GM19452 (cell line): ENCODE measurements around the gene HSD3B1.
"Not testable (repeated sequence)": the region's sequence is repeated elsewhere in the genome, so short reads cannot be mapped to it uniquely, and the experiment has no call there.

Experiments used
- ATAC-seq: cut with Tn5 transposase; IDR thresholded peaks from one replicate; pipeline ENCODE4 v1.9.1; 2021; ENCODE audit not compliant: unreplicated experiment

The HSD3B1 gene

DNA sequence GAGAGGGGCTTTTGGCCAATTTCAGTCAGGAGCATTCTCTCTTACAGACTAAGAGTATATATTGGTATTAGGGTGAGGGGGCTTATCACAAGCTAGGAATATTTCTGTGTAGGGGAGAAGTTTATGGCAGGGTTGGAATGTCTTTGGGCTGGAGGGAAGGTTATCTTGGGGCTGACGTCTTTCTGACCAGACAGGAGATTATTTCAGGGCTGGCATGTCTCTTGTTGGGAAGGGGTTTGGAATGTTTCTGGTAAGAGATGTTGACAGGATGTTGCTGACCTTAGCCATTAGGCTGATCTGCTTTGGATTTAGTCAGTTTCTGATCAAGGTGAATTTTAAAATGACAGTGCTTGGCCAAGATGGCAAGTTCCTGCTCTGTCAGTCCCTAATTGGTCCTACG, 17.8 kb upstream of the HSD3B1 start:
- no peak for ATAC-seq

DNA sequence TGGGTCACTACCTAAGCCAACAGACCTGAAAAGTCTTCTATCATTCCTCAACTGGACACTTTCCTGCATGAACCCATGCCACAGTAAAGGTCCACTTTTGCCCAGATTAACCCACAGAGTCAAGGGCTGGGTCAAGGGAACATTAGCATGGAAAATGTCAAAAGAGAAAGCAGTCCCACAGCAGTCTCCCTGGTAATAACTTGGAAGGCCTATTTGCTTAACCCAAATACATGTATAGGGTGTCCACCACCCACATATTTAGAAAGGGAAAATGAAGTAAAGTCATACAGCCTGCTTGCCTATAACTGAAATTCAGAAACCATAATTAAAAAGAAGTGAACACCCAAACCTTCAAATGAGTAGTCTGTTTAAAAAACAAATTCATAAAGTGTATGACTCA, 16.1 kb upstream of the HSD3B1 start:
- ATAC-seq: no peak

DNA sequence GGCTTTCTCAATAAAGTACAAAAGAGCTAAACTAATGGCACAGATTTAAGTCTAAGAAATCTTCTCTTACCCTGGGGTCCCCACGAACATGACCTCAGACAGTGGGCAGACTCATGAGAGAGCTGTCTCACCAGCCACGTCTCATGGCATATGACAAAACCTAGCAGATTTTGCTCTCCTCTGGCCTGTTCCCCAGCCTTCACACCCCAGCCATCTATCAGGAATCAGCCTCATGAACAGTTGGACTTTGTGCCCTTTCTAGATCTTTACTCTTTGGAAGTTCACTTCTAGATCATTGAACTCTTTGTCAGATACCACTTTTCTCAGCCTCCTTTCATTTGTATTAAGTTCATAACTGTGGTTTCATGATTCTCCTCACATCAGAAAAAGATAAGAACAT, 14.2 kb upstream of the HSD3B1 start:
- ATAC-seq: no peak

GRCh38 chr1:119504831-119505230, 2.2 kb upstream of the HSD3B1 start:
- ATAC-seq: no peak

GRCh38 chr1:119510046-119510445, 3.0 kb downstream of the HSD3B1 start:
- ATAC-seq: no peak

GRCh38 chr1:119515221-119515620, 8.2 kb downstream of the HSD3B1 start:
- no peak for ATAC-seq

GRCh38 chr1:119516247-119516646, 9.2 kb downstream of the HSD3B1 start:
- ATAC-seq: no peak

DNA sequence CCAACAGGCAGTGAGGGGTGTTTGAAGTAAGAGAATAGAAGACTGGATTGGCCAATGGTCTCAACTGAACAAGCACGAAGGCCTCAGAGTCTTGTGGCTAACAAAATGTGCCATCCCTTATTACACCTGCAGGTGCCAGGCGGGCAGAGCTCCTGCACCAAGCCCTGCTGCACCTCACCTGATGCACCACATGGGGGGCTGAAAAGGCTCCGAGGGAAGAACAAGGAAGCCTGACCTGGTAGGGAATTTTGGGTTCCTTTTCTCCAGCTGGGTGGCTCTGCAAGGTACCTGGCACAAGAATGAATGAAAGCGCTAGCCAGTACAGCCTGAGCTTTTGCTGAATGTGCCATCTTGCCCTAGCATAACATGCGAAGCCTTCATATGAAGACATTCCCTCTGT, 9.7 kb downstream of the HSD3B1 start:
- ATAC-seq: no peak

DNA sequence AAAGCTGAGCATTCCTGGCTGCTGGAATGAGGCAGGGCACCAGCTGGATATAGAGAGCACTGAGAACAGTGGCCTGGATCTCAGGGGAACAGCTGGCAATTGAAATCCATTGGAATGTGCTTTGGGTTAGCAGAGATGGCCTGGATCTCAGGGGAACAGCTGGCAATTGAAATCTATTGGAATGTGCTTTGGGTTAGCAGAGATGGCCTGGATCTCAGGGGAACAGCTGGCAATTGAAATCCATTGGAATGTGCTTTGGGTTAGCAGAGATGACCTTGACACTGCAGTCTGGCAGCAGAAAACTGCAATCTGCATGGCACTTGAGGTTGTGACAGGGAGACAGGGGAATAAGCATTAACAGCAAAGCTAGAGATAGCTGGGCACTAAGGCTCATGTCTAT, 10.7 kb downstream of the HSD3B1 start:
- not testable (repeated sequence) for ATAC-seq

DNA sequence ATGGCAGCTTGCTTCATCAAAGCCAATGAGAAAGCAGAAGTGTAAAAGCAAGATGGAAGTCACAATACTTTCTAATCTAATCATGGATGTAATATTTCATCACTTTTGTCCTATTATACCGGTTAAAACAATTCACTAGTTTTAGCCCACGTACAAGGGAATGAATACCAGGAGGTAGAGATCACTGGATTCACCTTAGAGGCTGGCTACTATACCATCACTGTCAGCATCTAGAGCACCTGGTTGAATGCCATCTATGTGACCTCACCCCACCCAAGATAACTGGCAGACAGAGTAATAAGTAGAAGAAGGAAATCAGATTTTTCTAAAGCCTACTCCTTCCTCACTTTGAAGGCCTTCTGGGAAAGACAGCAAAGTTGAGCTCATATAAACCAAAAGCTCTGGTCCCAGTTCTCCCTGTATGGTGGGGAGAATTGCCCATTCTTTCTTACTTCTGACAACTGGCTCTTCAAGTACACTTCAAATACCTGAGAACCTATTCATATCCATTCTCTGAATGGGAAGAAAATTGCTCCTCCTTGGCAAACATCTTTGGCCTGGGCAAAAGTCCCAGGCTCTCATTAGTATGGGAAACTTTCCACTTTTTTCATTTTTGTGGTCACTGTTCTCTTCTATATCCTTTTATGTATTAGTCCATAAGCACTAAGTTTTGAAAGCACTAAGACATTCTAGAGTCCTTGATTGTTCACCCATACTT, 24.8 kb downstream of the HSD3B1 start:
- no peak for ATAC-seq

DNA sequence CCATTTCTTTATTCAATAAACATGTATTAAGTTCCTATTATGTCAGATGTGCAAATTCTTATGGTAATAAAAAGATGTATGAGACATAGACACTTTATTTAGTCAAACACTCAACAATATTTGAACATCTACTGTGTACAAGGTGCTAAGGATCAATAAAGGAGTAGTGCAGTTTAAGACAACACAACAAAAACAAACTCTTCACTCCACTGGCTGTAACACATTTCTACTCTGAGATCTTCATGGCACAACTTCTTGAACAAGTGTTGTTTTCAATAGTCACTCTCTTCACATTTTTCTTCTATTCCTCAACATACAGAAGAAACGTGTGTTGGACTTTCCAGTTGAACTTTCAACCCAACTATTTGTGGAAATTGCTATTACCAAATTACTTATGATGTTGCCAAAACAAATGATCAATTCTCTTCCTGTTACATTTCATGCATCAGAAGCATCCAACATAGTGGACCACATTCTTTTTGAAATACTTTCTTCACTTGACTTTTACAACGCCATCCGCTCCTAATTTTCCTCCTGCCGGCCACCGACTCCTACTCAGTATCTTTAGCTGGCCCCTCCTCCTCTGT, 25.4 kb downstream of the HSD3B1 start:
- ATAC-seq: no peak

GRCh38 chr1:119535381-119535780, 28.4 kb downstream of the HSD3B1 start:
- ATAC-seq: no peak

DNA sequence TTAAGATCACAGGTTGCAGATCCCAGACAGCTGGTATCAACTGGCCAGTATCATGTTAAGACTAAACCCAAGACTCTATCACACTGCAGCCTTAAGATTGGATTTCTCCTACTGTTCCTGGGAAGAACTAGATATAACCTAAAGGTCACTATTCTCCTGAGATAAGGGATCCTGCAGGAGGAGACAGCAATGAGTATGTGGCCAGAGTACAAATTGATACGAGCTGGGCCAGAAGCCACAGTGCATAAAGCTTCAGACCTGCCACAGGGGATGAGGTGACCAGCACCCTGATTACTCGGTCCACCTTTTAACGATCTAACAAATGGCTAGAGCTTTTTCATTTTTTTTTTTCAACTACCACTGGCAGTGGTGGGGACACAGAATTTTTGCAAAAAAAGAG, 31.0 kb downstream of the HSD3B1 start:
- ATAC-seq: no peak

DNA sequence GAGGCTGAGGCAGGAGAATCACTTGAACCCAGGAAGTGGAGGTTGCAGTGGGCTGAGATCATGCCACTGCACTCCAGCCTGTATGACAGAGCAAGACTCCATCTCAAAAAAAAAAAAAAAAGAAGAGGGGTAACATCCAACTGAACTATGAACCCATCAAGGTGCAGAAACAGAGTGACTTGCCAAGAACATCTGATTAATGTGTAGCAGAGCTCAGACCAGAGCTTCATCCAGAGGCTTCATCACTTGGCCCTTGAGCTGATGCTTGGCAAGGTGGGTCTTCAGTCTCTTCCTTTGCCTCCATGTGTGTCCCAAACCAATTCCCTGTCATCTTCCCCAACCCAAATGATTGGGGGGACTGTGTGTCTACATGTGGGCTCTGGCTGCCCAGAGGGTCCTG, 32.6 kb downstream of the HSD3B1 start:
- ATAC-seq: no peak

GRCh38 chr1:119541389-119541788, 34.4 kb downstream of the HSD3B1 start:
- ATAC-seq: no peak

DNA sequence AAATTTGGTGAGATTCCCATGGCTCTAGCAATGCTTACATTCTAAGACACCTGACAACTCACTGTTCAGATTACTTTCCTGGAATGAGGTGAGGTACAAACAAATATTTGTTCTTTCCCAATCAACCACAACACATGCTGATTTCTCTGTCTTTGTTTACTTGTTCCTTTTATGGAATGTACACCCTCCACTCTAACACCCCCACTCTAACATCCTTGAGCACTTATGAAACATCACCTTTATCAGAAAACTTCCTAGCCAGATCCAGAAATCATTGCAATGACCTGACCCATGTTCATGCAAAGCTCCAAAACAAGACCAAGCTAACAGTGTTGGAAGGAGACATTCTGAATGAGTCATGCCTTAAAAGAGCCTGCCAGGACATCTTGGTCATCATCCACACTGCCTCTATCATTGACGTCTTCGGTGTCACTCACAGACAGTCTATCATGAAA, 35.5 kb downstream of the HSD3B1 start:
- no peak for ATAC-seq

DNA sequence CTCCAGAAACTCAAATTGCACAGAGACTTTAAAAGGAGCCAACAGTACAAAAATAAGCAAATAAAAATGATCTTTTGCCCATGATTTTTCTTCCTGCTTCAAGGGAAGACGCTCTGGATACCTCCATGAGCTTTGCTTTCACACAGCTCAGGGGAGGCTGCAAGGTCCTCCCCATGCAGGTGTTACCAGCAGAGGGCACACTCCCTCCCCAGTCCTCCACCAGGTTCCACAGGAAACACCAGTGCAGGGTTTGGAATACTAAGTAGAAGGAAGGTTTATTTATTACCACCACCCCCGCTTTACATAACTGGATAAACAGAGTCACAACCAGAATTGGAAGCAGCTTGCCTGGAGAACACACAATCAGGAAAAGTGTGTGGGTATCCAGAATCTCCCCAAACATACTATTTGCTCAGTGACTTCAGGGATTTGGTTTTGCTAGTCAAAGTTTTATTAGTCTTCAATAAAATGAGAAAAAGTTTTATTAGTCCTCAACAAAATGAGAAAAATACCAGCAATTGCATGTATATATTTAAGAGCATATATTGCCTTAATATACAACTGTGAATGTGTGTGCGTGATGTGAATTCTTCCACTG, 37.3 kb downstream of the HSD3B1 start:
- no peak for ATAC-seq

- ATAC-seq: no peak
Measured at GRCh38 chr1:119546641-119547040, 39.6 kb downstream of the HSD3B1 start.

DNA sequence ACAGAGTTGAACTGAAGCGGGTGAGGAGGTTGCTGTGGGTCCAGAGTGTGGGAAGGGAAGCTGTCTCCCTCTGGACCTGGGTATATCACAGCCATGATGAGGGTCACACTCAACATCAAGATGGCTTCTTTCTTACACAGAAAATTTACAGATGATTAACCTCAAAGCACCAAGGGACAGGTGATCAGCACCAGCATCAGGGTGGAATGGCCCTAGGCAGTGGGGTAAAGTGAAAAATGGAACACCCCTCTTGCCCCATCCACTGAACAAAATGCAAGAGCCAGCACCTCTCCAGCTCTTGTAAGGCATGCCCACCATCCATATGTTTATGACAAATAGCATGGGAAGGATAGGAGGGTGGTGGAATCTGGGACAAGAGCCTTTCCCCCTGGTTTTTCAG, 40.3 kb downstream of the HSD3B1 start:
- ATAC-seq: no peak

DNA sequence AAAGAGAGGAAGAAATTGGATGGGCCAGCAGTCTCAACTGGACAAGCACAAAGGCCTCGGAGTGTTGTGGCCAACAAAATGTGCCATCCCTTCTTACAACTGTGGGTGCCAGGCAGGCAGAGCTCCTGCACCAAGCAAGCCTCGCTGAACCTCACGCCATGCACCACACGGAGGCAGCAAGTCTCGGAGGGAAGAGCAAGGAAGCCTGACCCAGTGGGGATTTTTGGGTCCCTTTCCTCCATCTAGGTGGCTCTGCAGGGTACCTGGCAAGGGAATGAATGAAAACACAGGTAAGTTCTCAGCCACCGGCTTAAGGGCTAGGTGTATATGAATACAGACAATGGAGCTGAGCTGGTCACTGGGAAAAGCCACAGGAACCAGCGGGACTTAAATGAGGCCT, 40.8 kb downstream of the HSD3B1 start:
- ATAC-seq: no peak

- no peak for ATAC-seq
Measured at GRCh38 chr1:119549719-119550132, 42.7 kb downstream of the HSD3B1 start.

DNA sequence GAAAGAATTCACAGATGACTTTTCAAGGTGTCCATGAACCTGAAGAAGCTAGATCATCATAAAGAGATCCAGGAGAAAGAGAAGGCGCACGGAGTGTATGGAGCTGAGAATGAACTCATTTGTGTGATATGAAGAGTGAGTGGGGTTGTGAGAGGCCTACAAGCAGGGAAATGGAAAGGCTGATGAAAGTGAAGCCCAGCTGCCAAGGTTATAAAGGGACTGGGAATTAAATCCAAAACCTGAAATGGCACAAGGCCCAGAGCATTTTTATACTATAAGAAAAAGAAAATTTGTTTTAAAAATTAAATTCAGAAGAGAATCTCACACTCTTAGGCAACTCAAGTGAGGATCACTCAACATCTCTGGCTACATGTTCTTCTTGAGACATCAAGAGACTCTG, 43.4 kb downstream of the HSD3B1 start:
- no peak for ATAC-seq

DNA sequence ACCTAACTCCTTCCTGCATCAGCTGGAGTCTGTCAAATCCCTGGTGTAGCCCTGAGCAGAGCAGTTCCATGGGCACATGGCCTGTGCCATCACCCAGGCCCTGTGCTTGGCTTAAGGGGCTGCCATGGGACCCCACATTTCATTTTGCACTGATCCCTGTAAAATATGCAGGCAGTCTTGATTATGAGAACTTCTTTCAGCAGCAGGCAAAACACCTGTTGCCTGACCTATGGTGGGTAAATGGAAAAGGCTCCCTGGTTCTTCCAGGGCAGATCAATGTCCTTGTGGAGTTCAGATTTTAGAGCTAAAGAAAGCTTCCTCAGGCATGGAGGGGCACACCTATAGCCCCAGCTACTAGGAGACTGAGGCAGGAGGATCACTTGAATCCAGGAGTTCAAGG, 44.2 kb downstream of the HSD3B1 start:
- ATAC-seq: no peak
